Ishikawa (cell line): ENCODE results near the gene ZNF138.

Experiments used
- CEBPB ChIP-seq: IDR thresholded peaks from 2 replicates; pipeline ENCODE4 v1.6.1; 2012
- CREB1 ChIP-seq: IDR thresholded peaks from 2 replicates; pipeline ENCODE4 v1.6.1; 2012; ENCODE audit warnings: low read depth
- EGR1 ChIP-seq: IDR thresholded peaks from 2 replicates; pipeline ENCODE4 v1.6.1; 2012
- EP300 ChIP-seq: IDR thresholded peaks from 2 replicates; pipeline ENCODE4 v1.6.1; 2012; ENCODE audit warnings: borderline replicate concordance
- FOXM1 ChIP-seq: IDR thresholded peaks from 2 replicates; pipeline ENCODE4 v1.6.1; 2012; ENCODE audit warnings: low read depth, borderline replicate concordance
- NFIC ChIP-seq: IDR thresholded peaks from 2 replicates; pipeline ENCODE4 v1.6.1; 2012
- RAD21 ChIP-seq: IDR thresholded peaks from 2 replicates; pipeline ENCODE4 v1.6.1; 2012; ENCODE audit warnings: low read depth
- TAF1 ChIP-seq: IDR thresholded peaks from 2 replicates; pipeline ENCODE4 v1.6.1; 2012; ENCODE audit warnings: low read depth, mild to moderate bottlenecking
- TCF12 ChIP-seq: IDR thresholded peaks from 2 replicates; pipeline ENCODE4 v1.6.1; 2012; ENCODE audit warnings: low read depth
- TEAD4 ChIP-seq: IDR thresholded peaks from 2 replicates; pipeline ENCODE4 v1.6.1; 2012
- YY1 ChIP-seq: IDR thresholded peaks from 2 replicates; pipeline ENCODE4 v1.6.1; 2012; ENCODE audit warnings: low read depth
- ZBTB7A ChIP-seq: IDR thresholded peaks from 2 replicates; pipeline ENCODE4 v1.6.1; 2012; ENCODE audit warnings: low read depth
- TF ChIP-seq, protein P1 (sequence below): IDR thresholded peaks from 2 replicates; pipeline ENCODE4 v1.6.1; 2012; ENCODE audit warnings: low read depth, mild to moderate bottlenecking
- TF ChIP-seq, protein P2 (sequence below): IDR thresholded peaks from 2 replicates; pipeline ENCODE4 v1.6.1; 2012
- TF ChIP-seq, protein P3 (sequence below): IDR thresholded peaks from 2 replicates; pipeline ENCODE4 v1.6.1; 2012

The ZNF138 gene

DNA sequence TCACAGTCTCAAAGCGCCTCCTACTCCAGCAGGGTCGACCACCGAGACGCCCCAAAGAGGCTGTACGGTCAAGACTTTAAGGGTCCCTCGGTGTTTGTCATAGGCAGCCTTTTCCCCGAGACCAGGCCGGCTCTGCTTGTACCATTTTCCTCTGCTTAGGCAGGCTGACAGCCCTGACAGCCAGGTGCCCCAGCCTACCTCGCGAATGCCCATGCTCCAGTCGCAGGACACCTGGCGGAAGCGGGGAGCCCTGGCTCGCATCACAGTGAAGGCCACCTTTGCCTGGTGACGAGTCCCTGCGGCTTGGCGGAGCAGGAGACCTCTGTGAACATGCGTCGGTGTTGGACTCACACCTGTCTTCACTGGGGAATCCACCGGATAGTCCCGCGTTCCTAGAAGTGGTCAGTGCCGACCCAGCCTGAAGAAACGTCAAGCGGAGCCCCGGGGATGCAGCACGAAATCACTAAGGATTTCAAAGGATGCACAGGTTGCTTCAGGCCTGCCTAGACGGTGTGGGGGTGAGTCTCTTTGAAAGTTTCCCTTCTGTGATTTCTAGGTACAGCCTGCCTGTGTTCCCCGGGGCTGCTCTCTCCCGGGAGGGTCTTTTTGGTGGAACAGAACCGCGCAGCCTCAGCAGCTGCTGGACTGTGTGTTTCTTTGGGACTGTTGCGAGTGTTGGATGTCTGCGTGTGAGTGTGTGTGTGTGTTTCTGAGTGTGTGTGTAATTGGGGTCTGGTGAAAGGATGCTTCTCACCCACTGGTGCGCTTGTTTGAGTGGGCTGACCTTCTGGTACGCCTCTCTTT lies 78.3 kb downstream of the ZNF138 start:
- no peak for TF ChIP-seq NFIC
- no peak for TF ChIP-seq RAD21
- no peak for TF ChIP-seq CREB1
- TF ChIP-seq FOXM1: no peak
- TF ChIP-seq, protein P1, sequence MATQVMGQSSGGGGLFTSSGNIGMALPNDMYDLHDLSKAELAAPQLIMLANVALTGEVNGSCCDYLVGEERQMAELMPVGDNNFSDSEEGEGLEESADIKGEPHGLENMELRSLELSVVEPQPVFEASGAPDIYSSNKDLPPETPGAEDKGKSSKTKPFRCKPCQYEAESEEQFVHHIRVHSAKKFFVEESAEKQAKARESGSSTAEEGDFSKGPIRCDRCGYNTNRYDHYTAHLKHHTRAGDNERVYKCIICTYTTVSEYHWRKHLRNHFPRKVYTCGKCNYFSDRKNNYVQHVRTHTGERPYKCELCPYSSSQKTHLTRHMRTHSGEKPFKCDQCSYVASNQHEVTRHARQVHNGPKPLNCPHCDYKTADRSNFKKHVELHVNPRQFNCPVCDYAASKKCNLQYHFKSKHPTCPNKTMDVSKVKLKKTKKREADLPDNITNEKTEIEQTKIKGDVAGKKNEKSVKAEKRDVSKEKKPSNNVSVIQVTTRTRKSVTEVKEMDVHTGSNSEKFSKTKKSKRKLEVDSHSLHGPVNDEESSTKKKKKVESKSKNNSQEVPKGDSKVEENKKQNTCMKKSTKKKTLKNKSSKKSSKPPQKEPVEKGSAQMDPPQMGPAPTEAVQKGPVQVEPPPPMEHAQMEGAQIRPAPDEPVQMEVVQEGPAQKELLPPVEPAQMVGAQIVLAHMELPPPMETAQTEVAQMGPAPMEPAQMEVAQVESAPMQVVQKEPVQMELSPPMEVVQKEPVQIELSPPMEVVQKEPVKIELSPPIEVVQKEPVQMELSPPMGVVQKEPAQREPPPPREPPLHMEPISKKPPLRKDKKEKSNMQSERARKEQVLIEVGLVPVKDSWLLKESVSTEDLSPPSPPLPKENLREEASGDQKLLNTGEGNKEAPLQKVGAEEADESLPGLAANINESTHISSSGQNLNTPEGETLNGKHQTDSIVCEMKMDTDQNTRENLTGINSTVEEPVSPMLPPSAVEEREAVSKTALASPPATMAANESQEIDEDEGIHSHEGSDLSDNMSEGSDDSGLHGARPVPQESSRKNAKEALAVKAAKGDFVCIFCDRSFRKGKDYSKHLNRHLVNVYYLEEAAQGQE: no peak
- TF ChIP-seq TCF12: no peak

DNA sequence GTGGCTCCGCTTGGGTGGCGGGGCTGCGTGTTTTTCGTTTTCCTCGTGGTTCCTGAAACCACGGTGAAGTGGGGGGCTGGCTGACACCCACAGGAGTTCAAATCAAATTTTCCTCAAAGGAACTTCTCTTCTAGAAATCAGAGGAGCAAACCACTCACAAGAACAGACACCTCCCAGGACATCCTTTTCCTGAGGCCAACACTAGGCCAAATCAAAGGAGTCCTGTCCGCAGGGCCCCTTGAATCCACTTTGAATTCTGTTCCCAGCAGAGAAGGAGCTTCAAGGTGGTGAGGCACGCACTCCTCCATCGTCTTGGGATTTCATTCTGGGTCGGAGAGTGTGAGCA lies 78.9 kb downstream of the ZNF138 start:
- TF ChIP-seq EGR1 (no peak), YY1 (no peak), CEBPB (no peak), TEAD4 (no peak), NFIC (no peak), EP300 (no peak)
- TF ChIP-seq, protein P2, sequence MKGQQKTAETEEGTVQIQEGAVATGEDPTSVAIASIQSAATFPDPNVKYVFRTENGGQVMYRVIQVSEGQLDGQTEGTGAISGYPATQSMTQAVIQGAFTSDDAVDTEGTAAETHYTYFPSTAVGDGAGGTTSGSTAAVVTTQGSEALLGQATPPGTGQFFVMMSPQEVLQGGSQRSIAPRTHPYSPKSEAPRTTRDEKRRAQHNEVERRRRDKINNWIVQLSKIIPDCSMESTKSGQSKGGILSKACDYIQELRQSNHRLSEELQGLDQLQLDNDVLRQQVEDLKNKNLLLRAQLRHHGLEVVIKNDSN: no peak
- TF ChIP-seq, protein P3, sequence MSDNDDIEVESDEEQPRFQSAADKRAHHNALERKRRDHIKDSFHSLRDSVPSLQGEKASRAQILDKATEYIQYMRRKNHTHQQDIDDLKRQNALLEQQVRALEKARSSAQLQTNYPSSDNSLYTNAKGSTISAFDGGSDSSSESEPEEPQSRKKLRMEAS: no peak

DNA sequence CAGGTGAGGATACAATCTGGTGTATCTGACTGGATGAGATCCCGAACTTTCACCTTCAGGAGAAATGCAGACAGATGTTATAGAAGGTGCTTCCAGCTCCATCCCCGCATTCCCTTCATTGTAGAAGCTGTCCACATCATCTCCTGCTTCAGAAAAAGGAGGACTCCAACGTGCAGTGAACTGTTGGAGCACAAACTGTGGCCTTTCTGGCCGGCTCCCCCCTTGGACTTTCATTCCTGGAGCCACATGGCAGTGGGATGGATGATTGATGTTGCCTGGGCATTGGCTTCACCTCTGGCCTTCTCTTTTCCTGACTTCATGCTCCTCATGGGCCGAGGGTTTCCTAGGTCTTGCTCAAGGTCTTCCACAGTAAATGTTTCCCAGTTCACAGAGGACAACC lies 79.3 kb downstream of the ZNF138 start:
- TF ChIP-seq EGR1: no peak
- TF ChIP-seq FOXM1: no peak
- TF ChIP-seq, protein P3: no peak
- no peak for TF ChIP-seq YY1
- TF ChIP-seq TAF1: no peak
- no peak for TF ChIP-seq ZBTB7A
- no peak for TF ChIP-seq TCF12
- TF ChIP-seq, protein P1: no peak
- TF ChIP-seq, protein P2: no peak
- TF ChIP-seq NFIC: no peak
- TF ChIP-seq RAD21: no peak
- TF ChIP-seq EP300: no peak

DNA sequence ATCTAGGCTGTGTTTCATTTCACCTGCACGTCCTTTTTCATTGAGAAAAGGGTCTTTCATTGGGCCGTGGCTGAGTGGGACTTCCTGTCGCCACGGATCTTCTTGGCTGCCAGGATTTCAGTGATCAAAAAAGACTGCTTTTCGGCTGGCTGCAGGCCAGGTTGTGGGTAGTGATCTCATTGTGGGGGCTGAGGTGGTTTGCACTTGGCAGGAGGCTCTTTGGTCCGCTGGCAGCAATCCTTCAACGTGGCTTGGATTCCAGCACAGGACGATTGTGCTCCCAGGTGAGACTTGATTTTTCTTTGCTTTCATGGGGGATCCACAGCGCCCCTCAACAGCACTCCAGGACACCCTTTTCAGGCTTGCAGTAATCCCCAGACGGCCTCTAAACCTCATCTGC lies 79.9 kb downstream of the ZNF138 start:
- TF ChIP-seq, protein P3: no peak
- TF ChIP-seq RAD21: no peak
- no peak for TF ChIP-seq FOXM1
- no peak for TF ChIP-seq CREB1
- TF ChIP-seq, protein P1: no peak
- TF ChIP-seq YY1: no peak
- TF ChIP-seq CEBPB: no peak
- no peak for TF ChIP-seq NFIC
- TF ChIP-seq EGR1: no peak
- TF ChIP-seq TCF12: no peak
